B cell (primary cell): ENCODE data around the gene NUBPL. TPM values are rescaled to one million over a fixed set of nuclear protein-coding genes. Genes with fewer than 3 reads are reported as not detected.

Experiments used
- ATAC-seq: fragments of 200-7000 bp; cut with Tn5 transposase; one replicate; pipeline ENCODE4 v1.10.0; 2021; ENCODE audit warnings: low read depth, mild to moderate bottlenecking, moderate number of reproducible peaks, moderate library complexity
- CTCF ChIA-PET: fragments of 350-600 bp; sonication (Branson Sonifier 250); formaldehyde crosslinking; loops from one replicate; lab custom pipeline; 2021; ENCODE audit warnings: antibody characterized with exemption, inconsistent platforms; lab: Charles Lee
- POLR2A ChIA-PET: fragments of 350-600 bp; sonication (Branson Sonifier 250); formaldehyde crosslinking; loops from one replicate; lab custom pipeline; 2021; ENCODE audit warnings: antibody characterized with exemption; lab: Charles Lee
- DNase-seq: peaks from one replicate; pipeline ENCODE4 v3.0.0; 2013
- H2AFZ ChIP-seq: 2 replicates; pipeline ENCODE4 v1.6.1; 2012; ENCODE audit warnings: mild to moderate bottlenecking, low read depth, low read length; ENCODE audit not compliant: insufficient read depth, poor library complexity, severe bottlenecking
- H3K27ac ChIP-seq, 2 donors: 1 replicate in 1 of 2; 2 replicates in 1 of 2; pipeline ENCODE4 v1.5.1; 2012 to 2013; ENCODE audit warnings: low read length in 2 of 2, mild to moderate bottlenecking in 2 of 2, moderate library complexity in 1 of 2
- H3K27me3 ChIP-seq, 4 experiments: fragments of 200-600 bp in 1 of 4; sonication (generic) in 1 of 4; replicated peaks in 1 of 4; 1 replicate in 2 of 4; 2 replicates in 2 of 4; pipeline versions ENCODE4 v1.6.1 to v1.7.0; 2013 to 2016; ENCODE audit warnings: low read length in 3 of 4, mild to moderate bottlenecking in 2 of 4, mixed read lengths in 1 of 4, moderate library complexity in 1 of 4; ENCODE audit not compliant: insufficient read depth in 4 of 4, control insufficient read depth in 3 of 4; ENCODE audit errors: control extremely low read depth in 1 of 4
- H3K36me3 ChIP-seq, 2 experiments: replicated peaks in 1 of 2; 1 replicate in 1 of 2; 2 replicates in 1 of 2; pipeline versions ENCODE4 v1.6.1 to v1.7.1; 2013; ENCODE audit warnings: low read length in 1 of 2; ENCODE audit not compliant: insufficient read depth in 2 of 2, control insufficient read depth in 1 of 2; ENCODE audit errors: control extremely low read depth in 1 of 2, extremely low read depth in 1 of 2
- H3K4me1 ChIP-seq, 2 donors: fragments of 200-600 bp in 1 of 2; sonication (generic) in 1 of 2; 1 replicate in 1 of 2; 2 replicates in 1 of 2; pipeline versions ENCODE4 v1.5.1 to v1.6.1; 2013 to 2017; ENCODE audit warnings: low read length in 2 of 2; ENCODE audit not compliant: control insufficient read depth in 2 of 2, insufficient read depth in 2 of 2
- H3K4me2 ChIP-seq: replicated peaks from 2 replicates; pipeline ENCODE3; 2012; ENCODE audit warnings: mild to moderate bottlenecking, low read depth, low read length; ENCODE audit not compliant: poor library complexity, severe bottlenecking
- H3K4me3 ChIP-seq, 5 experiments: fragments of 200-600 bp in 1 of 5; sonication (generic) in 1 of 5; 1 replicate in 3 of 5; 2 replicates in 2 of 5; pipeline versions ENCODE4 v1.5.1 to v1.7.0; 2011 to 2016; ENCODE audit warnings: low read length in 4 of 5, mild to moderate bottlenecking in 4 of 5, low read depth in 2 of 5, control low read depth in 1 of 5, moderate library complexity in 1 of 5; ENCODE audit not compliant: insufficient read depth in 1 of 5; ENCODE audit errors: control extremely low read depth in 1 of 5, extremely low read depth in 1 of 5
- H3K79me2 ChIP-seq: fragments of 200-600 bp; sonication (generic); one replicate; pipeline ENCODE4 v1.6.0; 2016; ENCODE audit warnings: low read length; ENCODE audit not compliant: control insufficient read depth, insufficient read depth
- H3K9ac ChIP-seq: fragments of 200-600 bp; sonication (generic); 2 replicates; pipeline ENCODE4 v1.6.1; 2017; ENCODE audit warnings: mild to moderate bottlenecking, low read length, moderate library complexity
- H3K9me3 ChIP-seq, 3 donors: one replicate each; pipeline versions ENCODE4 v1.6.1 to v1.7.1; 2013; ENCODE audit warnings: low read length in 2 of 3; ENCODE audit not compliant: control insufficient read depth in 2 of 3, insufficient read depth in 1 of 3; ENCODE audit errors: control extremely low read depth in 1 of 3
- H4K20me1 ChIP-seq: 2 replicates; pipeline ENCODE4 v1.6.0; 2012; ENCODE audit warnings: mild to moderate bottlenecking, low read length; ENCODE audit not compliant: insufficient read depth, control insufficient read depth, poor library complexity, severe bottlenecking
- H3K27ac Mint-ChIP-seq: one replicate; pipeline ENCODE4 v1.8.0; 2021; ENCODE audit warnings: mixed read lengths
- H3K27me3 Mint-ChIP-seq: one replicate; pipeline ENCODE4 v1.8.0; 2021; ENCODE audit warnings: mixed read lengths
- H3K4me1 Mint-ChIP-seq: one replicate; pipeline ENCODE4 v1.8.0; 2021; ENCODE audit warnings: mixed read lengths
- H3K4me3 Mint-ChIP-seq: one replicate; pipeline ENCODE4 v1.8.0; 2021; ENCODE audit warnings: mixed read lengths
- H3K9me3 Mint-ChIP-seq: one replicate; pipeline ENCODE4 v1.8.0; 2022; ENCODE audit warnings: mixed read lengths; ENCODE audit not compliant: insufficient read depth
- CTCF ChIP-seq: fragments of 200-600 bp; IDR thresholded peaks from one replicate; pipeline ENCODE4 v1.8.0; 2022; ENCODE audit warnings: antibody characterized with exemption, mild to moderate bottlenecking
- EZH2 ChIP-seq: IDR thresholded peaks from 2 replicates; pipeline ENCODE4 v1.6.1; 2012; ENCODE audit warnings: borderline replicate concordance, low read depth, mild to moderate bottlenecking, moderate library complexity, low read length; ENCODE audit not compliant: insufficient read depth, poor library complexity, severe bottlenecking
- WGBS: methylation state at CpG from one replicate; pipeline ENCODE4 v1.1.5; 2013; ENCODE audit warnings: missing lambda C conversion rate; ENCODE audit not compliant: insufficient coverage; 5-methylcytosine and 5-hydroxymethylcytosine counted together
- intact Hi-C: fragments of 100-400 bp; cut with micrococcal nuclease; formaldehyde crosslinking; loops from one replicate; pipeline ENCODE4 v1.10.0; 2022
- polyA plus RNA-seq: library from polyadenylated mRNA; depleted of rRNA; stranded (reverse); fragments of >200 nt; gene quantifications from 2 replicates; pipeline ENCODE4 v1.2.3, GENCODE V29; 2012
- total RNA-seq, 2 donors: library from RNA; stranded (reverse); fragments of 120-200 nt in 1 of 2; gene quantifications; 1 replicate in 1 of 2; 2 replicates in 1 of 2; pipeline versions ENCODE4 v1.2.3 to v1.2.4, GENCODE V29; 2013 to 2022

The NUBPL gene
- total and polyA plus RNA-seq, 2 donors (not counting 1 experiment from before 2014, with no cell fraction given) = 1.9 to 14.2 TPM

GRCh38 chr14:31677052-31677451 lies 115.8 kb downstream of the NUBPL start:
- WGBS = no CpG with 5 or more reads among the region's 3 CpGs
- H3K4me1 ChIP-seq = no peaks in the 10 kb centered on the region
- Mint-ChIP-seq H3K4me1 (no peaks in the 10 kb centered on the region), H3K27ac (no peak overlapping the region), H3K27me3 (no peaks in the 10 kb centered on the region), H3K9me3 (no peaks in the 10 kb centered on the region), H3K4me3 (no peak overlapping the region)
- ATAC-seq (no peak), DNase-seq (no peak)
- POLR2A ChIA-PET = no interaction called here
- H3K36me3 ChIP-seq = peaks cover 0 to 2% of the 10 kb centered on the region in 2 experiments
- no peak overlapping the region for H3K4me3 ChIP-seq
- no peak overlapping the region for H3K4me2 ChIP-seq
- H2AFZ ChIP-seq = no peak overlapping the region
- intact Hi-C loops = no loop called here
- CTCF ChIA-PET = no interaction called here
- no peak overlapping the region for H3K9ac ChIP-seq
- TF ChIP-seq EZH2 = no peak
- TF ChIP-seq CTCF = no peak
- no peaks in the 10 kb centered on the region for H4K20me1 ChIP-seq
- H3K9me3 ChIP-seq = no peaks in the 10 kb centered on the region
- no peaks in the 10 kb centered on the region for H3K27me3 ChIP-seq
- no peaks in the 10 kb centered on the region for H3K79me2 ChIP-seq
- no peak overlapping the region for H3K27ac ChIP-seq

GRCh38 chr14:31677630-31678029 lies 116.4 kb downstream of the NUBPL start:
- ChIA-PET CTCF (no interaction called here), POLR2A (no interaction called here)
- Histone ChIP-seq H3K27me3 (no peaks in the 10 kb centered on the region), H3K4me1 (no peaks in the 10 kb centered on the region), H3K4me3 (no peak overlapping the region), H3K36me3 (peaks cover 0 to 2% of the 10 kb centered on the region in 2 experiments), H3K79me2 (no peaks in the 10 kb centered on the region), H4K20me1 (no peaks in the 10 kb centered on the region), H3K9me3 (no peaks in the 10 kb centered on the region), H3K27ac (no peak overlapping the region), H3K4me2 (no peak overlapping the region), H3K9ac (no peak overlapping the region), H2AFZ (no peak overlapping the region)
- H3K9me3 Mint-ChIP-seq = no peaks in the 10 kb centered on the region
- H3K27me3 Mint-ChIP-seq = no peaks in the 10 kb centered on the region
- TF ChIP-seq CTCF (no peak), EZH2 (no peak)
- intact Hi-C loops = no loop called here
- no peak for DNase-seq
- H3K4me1 Mint-ChIP-seq = no peaks in the 10 kb centered on the region
- no peak overlapping the region for H3K4me3 Mint-ChIP-seq
- no peak overlapping the region for H3K27ac Mint-ChIP-seq
- 100% methylated on average over 3 of the region's 3 CpGs for WGBS
- ATAC-seq = no peak
